Peyer's patch (tissue), 4 donors: Measurements from ENCODE around the gene SPECC1L. TPM values are rescaled to one million over a fixed set of nuclear protein-coding genes. Genes with fewer than 3 reads are reported as not detected.

Experiments
- DNase-seq, 3 donors: peaks; one replicate each; pipeline ENCODE4 v3.0.0-alpha.2; 2017 to 2019
- H3K27ac ChIP-seq, 4 donors: fragments of 200-600 bp; sonication (generic); one replicate each; pipeline ENCODE4 v1.5.1; 2016 to 2019
- H3K27me3 ChIP-seq, 2 donors: fragments of 200-600 bp; sonication (generic); one replicate each; pipeline ENCODE4 v1.5.1; 2019
- H3K36me3 ChIP-seq, 3 donors: fragments of 200-600 bp; sonication (generic); one replicate each; pipeline ENCODE4 v1.5.1; 2016 to 2019
- H3K4me1 ChIP-seq, 4 donors: fragments of 200-600 bp; sonication (generic); one replicate each; pipeline ENCODE4 v1.5.1; 2016 to 2019
- H3K4me3 ChIP-seq, 4 donors: fragments of 200-600 bp; sonication (generic); 1 replicate in 3 of 4; 2 replicates in 1 of 4; pipeline ENCODE4 v1.5.1; 2016 to 2019; ENCODE audit warnings: mild to moderate bottlenecking in 1 of 4
- H3K9me3 ChIP-seq, 4 donors: fragments of 200-600 bp; sonication (generic); one replicate each; pipeline ENCODE4 v1.5.1; 2016 to 2019; ENCODE audit warnings: mild to moderate bottlenecking in 1 of 4
- CTCF ChIP-seq, 6 experiments: fragments of 450-650 bp in 4 of 6; fragments of 200-600 bp in 2 of 6; sonication (generic) in 1 of 6; IDR thresholded peaks; one replicate each; pipeline ENCODE4 v1.5.1; 2017 to 2019; ENCODE audit warnings: antibody characterized with exemption in 6 of 6, mild to moderate bottlenecking in 3 of 6, moderate library complexity in 1 of 6
- POLR2A ChIP-seq, 2 donors: fragments of 450-650 bp; IDR thresholded peaks; one replicate each; pipeline ENCODE4 v1.5.1; 2017; ENCODE audit warnings: antibody characterized with exemption in 2 of 2, mild to moderate bottlenecking in 2 of 2, moderate library complexity in 2 of 2
- total RNA-seq, 4 donors: library from RNA; depleted of rRNA; stranded (reverse); fragments of >200 nt; gene quantifications; one replicate each; pipeline ENCODE4 v1.1.0, GENCODE V29; 2016

The SPECC1L gene
- total RNA-seq, 4 donors from 2014 or later = 24.2 to 147 (median 34.4) TPM

- no peaks in the 10 kb centered on the region for H3K27me3 ChIP-seq
- DNase-seq = peak in 2 of 3 donors; percentile 32 to 44
- H3K4me1 ChIP-seq = peaks cover 0 to 47% (median 42%) of the 10 kb centered on the region in 4 donors
- no peak overlapping the region for H3K4me3 ChIP-seq
- H3K9me3 ChIP-seq = no peaks in the 10 kb centered on the region
- TF ChIP-seq CTCF (IDR thresholded peaks at IDR 0.05) (no peak), POLR2A (IDR thresholded peaks at IDR 0.05) (no peak)
- peak overlapping the region in 3 of 4 donors; percentile 12 to 89 (median 82) for H3K27ac ChIP-seq
- peaks cover 0 to under 1% (median 0%) of the 10 kb centered on the region in 3 donors for H3K36me3 ChIP-seq
Measured at GRCh38 chr22:24436553-24436952, 165.9 kb downstream of the SPECC1L start.

GRCh38 chr22:24437091-24437490 is 166.5 kb downstream of the SPECC1L start:
- Histone ChIP-seq H3K9me3 (no peaks in the 10 kb centered on the region), H3K27ac (peak overlapping the region in 1 of 4 donors; percentile 82), H3K27me3 (no peaks in the 10 kb centered on the region), H3K36me3 (peaks cover 0 to 4% (median 0%) of the 10 kb centered on the region in 3 donors), H3K4me1 (peaks cover 0 to 44% (median 38%) of the 10 kb centered on the region in 4 donors), H3K4me3 (no peak overlapping the region)
- peak in 2 of 3 donors; percentile 30 to 43 for DNase-seq
- TF ChIP-seq CTCF (IDR thresholded peaks at IDR 0.05) (no peak), POLR2A (IDR thresholded peaks at IDR 0.05) (no peak)

GRCh38 chr22:24437741-24438328 is 167.2 kb downstream of the SPECC1L start:
- TF ChIP-seq POLR2A (IDR thresholded peaks at IDR 0.05) = no peak
- TF ChIP-seq CTCF (IDR thresholded peaks at IDR 0.05) = peak in 2 of 6 experiments; percentile 5 to 25
- Histone ChIP-seq H3K27me3 (no peaks in the 10 kb centered on the region), H3K36me3 (peaks cover 0 to 4% (median 0%) of the 10 kb centered on the region in 3 donors), H3K27ac (peak overlapping the region in 1 of 4 donors; percentile 82), H3K4me1 (peaks cover 0 to 37% (median 31%) of the 10 kb centered on the region in 4 donors), H3K4me3 (no peak overlapping the region), H3K9me3 (no peaks in the 10 kb centered on the region)
- DNase-seq = peak; percentile 32 to 80 (median 75)

GRCh38 chr22:24440270-24440717 is 169.7 kb downstream of the SPECC1L start:
- no peaks in the 10 kb centered on the region for H3K9me3 ChIP-seq
- no peaks in the 10 kb centered on the region for H3K27me3 ChIP-seq
- TF ChIP-seq CTCF (IDR thresholded peaks at IDR 0.05) (no peak), POLR2A (IDR thresholded peaks at IDR 0.05) (no peak)
- DNase-seq = no peak
- H3K36me3 ChIP-seq = peaks cover 0 to 4% (median 0%) of the 10 kb centered on the region in 3 donors
- H3K4me3 ChIP-seq = no peak overlapping the region
- no peak overlapping the region for H3K27ac ChIP-seq
- H3K4me1 ChIP-seq = peaks cover 0 to 19% (median 11%) of the 10 kb centered on the region in 4 donors

DNA sequence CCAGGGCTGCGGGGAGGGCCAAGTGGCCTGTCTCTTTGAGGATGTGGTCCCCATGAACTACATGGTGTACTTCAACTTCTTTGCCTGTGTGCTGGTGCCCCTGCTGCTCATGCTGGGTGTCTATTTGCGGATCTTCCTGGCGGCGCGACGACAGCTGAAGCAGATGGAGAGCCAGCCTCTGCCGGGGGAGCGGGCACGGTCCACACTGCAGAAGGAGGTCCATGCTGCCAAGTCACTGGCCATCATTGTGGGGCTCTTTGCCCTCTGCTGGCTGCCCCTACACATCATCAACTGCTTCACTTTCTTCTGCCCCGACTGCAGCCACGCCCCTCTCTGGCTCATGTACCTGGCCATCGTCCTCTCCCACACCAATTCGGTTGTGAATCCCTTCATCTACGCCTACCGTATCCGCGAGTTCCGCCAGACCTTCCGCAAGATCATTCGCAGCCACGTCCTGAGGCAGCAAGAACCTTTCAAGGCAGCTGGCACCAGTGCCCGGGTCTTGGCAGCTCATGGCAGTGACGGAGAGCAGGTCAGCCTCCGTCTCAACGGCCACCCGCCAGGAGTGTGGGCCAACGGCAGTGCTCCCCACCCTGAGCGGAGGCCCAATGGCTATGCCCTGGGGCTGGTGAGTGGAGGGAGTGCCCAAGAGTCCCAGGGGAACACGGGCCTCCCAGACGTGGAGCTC is 170.2 kb downstream of the SPECC1L start:
- TF ChIP-seq CTCF (IDR thresholded peaks at IDR 0.05) (no peak), POLR2A (IDR thresholded peaks at IDR 0.05) (no peak)
- H3K36me3 ChIP-seq = peaks cover 0 to 4% (median 0%) of the 10 kb centered on the region in 3 donors
- no peaks in the 10 kb centered on the region for H3K27me3 ChIP-seq
- no peaks in the 10 kb centered on the region for H3K9me3 ChIP-seq
- DNase-seq = peak in 2 of 3 donors; percentile 38 to 44
- H3K27ac ChIP-seq = no peak overlapping the region
- H3K4me3 ChIP-seq = no peak overlapping the region
- peaks cover 0 to 13% (median 6%) of the 10 kb centered on the region in 4 donors for H3K4me1 ChIP-seq
